ENCODE measurements around the gene LIN7B.

- TF ChIP-seq POLR2A (IDR thresholded peaks at IDR 0.05; ENCODE audit: low read depth, low read length): no peak
- no peak for TF ChIP-seq POLR2AphosphoS5 (IDR thresholded peaks at IDR 0.05; ENCODE audit: low read depth, low read length)
- TF ChIP-seq TAF1 (IDR thresholded peaks at IDR 0.05; ENCODE audit: low read depth, low read length): no peak
- no peak for TF ChIP-seq PAX5 (IDR thresholded peaks at IDR 0.05; ENCODE audit: insufficient read depth, low read length, severe bottlenecking)
- no peak for TF ChIP-seq SPI1 (IDR thresholded peaks at IDR 0.05; ENCODE audit: low read depth, low read length)
- no peak for TF ChIP-seq POU2F2 (IDR thresholded peaks at IDR 0.05; ENCODE audit: low read depth, low read length)
These were observed 46.5 kb downstream of the LIN7B start for GRCh38 chr19:49160450-49161189.

All from GM12891 (cell line).